Chondrocyte (in vitro differentiated cells): ENCODE data around the gene ANKDD1B. TPM values are rescaled to one million over a fixed set of nuclear protein-coding genes. Genes with fewer than 3 reads are reported as not detected.

Source experiments
- DNase-seq: peaks from one replicate; pipeline ENCODE4 v3.0.0; 2021; ENCODE audit warnings: mixed read lengths, low spot score
- H3K27ac Mint-ChIP-seq: one replicate; pipeline ENCODE4 v1.8.0; 2021; ENCODE audit warnings: mild to moderate bottlenecking, moderate library complexity, mixed read lengths; ENCODE audit not compliant: unreplicated experiment
- H3K27me3 Mint-ChIP-seq: 2 replicates; pipeline ENCODE4 v1.8.0; 2021; ENCODE audit warnings: low read depth, mixed read lengths
- H3K36me3 Mint-ChIP-seq: 2 replicates; pipeline ENCODE4 v1.8.0; 2021; ENCODE audit warnings: low read depth, mixed read lengths
- H3K4me1 Mint-ChIP-seq: 2 replicates; pipeline ENCODE4 v1.8.0; 2021; ENCODE audit warnings: low read depth, mild to moderate bottlenecking, mixed read lengths
- H3K4me3 Mint-ChIP-seq: one replicate; pipeline ENCODE4 v1.8.0; 2021; ENCODE audit warnings: mild to moderate bottlenecking, moderate library complexity, mixed read lengths; ENCODE audit not compliant: unreplicated experiment
- H3K9me3 Mint-ChIP-seq: 2 replicates; pipeline ENCODE4 v1.8.0; 2021; ENCODE audit warnings: low read depth, mixed read lengths
- total RNA-seq: library from RNA; stranded (reverse); gene quantifications from 3 replicates; pipeline ENCODE4 v1.2.1, GENCODE V29; 2021
- TF ChIP-seq, protein P1 (sequence below): fragments of 200-600 bp; sonication (generic); IDR thresholded peaks from 2 replicates; pipeline ENCODE4 v1.5.0; 2021; ENCODE audit warnings: antibody characterized with exemption, mild to moderate bottlenecking, moderate library complexity

The ANKDD1B gene
- total RNA-seq, 1 donor from 2014 or later = 0.42 TPM

DNA sequence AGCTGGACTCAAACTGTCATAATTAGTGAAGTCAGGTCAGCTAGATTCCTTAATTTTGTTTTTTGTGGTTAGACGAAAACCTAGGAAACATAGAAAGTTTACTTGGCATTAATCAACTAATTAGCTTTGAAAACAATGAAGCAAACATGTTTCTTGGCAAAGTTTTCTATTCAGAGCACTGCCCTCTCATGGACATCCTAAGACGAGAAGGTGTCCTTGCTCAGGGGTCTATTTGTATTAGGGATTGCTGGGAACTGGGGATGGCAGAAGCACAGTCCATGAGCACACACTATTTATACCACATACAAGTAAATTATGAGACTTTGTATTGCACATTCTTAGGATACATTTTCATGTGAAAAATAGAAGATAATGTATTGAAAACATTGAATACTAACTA, 56.3 kb downstream of the ANKDD1B start:
- H3K9me3 Mint-ChIP-seq = no peaks in the 10 kb centered on the region
- H3K36me3 Mint-ChIP-seq = peaks cover 8% of the 10 kb centered on the region
- H3K27ac Mint-ChIP-seq = no peak overlapping the region
- H3K27me3 Mint-ChIP-seq = no peaks in the 10 kb centered on the region
- no peak for DNase-seq
- peaks cover 31% of the 10 kb centered on the region for H3K4me1 Mint-ChIP-seq
- TF ChIP-seq, protein P1, sequence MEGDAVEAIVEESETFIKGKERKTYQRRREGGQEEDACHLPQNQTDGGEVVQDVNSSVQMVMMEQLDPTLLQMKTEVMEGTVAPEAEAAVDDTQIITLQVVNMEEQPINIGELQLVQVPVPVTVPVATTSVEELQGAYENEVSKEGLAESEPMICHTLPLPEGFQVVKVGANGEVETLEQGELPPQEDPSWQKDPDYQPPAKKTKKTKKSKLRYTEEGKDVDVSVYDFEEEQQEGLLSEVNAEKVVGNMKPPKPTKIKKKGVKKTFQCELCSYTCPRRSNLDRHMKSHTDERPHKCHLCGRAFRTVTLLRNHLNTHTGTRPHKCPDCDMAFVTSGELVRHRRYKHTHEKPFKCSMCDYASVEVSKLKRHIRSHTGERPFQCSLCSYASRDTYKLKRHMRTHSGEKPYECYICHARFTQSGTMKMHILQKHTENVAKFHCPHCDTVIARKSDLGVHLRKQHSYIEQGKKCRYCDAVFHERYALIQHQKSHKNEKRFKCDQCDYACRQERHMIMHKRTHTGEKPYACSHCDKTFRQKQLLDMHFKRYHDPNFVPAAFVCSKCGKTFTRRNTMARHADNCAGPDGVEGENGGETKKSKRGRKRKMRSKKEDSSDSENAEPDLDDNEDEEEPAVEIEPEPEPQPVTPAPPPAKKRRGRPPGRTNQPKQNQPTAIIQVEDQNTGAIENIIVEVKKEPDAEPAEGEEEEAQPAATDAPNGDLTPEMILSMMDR = peak; percentile 39
- H3K4me3 Mint-ChIP-seq = no peak overlapping the region

DNA sequence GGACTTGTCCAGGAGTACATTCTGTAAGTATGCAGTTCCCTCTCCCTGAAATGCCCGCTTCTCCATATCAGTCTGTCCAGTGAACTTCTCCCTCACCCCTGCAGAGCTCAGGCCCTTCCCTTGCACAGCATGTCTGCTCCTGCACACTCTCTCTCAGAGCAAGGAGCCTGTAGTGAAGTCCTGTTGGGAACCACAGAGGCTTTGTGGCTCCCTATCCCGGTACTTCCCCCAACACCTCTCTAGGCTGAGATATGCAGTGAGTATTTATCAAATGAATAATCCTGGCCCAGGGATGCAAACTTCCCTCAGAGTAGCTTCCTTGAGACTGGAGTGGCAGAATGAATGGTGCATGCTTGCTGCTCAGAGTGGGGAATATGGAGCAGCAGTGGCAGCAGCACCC, 57.2 kb downstream of the ANKDD1B start:
- Mint-ChIP-seq H3K9me3 (no peaks in the 10 kb centered on the region), H3K27ac (no peak overlapping the region), H3K36me3 (peaks cover 8% of the 10 kb centered on the region), H3K4me1 (peaks cover 31% of the 10 kb centered on the region), H3K4me3 (no peak overlapping the region), H3K27me3 (no peaks in the 10 kb centered on the region)
- DNase-seq = no peak
- TF ChIP-seq, protein P1 = no peak

DNA sequence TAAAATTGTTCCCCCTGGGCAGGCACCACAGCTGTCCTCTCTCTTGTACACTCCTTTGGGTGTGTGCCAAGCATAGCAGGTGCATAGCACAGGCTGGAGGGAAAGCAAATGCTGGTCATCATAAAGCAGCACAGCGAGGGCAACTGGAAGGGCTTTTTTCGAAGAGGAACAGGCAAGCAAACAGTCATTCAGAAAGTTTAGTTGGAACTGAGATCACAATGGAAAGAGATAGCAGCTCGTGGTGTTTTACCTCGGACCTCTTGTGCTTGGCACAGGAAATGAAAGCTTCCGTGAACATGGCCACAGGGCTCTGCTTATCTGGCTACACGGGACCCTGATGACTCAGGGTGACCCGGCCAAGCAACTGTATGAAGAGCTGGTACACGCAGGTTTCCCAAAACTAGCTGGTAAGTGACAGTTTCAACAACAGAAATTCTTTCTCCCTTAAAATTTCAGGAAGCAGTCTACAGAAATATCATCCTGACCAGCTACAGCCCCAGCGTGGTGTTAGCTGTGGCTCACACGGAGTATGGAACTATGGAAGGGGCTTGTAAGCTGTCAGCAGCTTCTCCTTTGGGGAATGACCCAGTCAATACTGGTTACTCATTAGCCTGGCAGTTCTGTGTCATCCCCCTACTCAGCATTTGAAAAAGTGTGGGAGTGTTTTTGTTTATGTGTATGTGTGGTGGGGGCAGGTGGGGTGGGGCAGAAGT, 57.9 kb downstream of the ANKDD1B start:
- no peak for DNase-seq
- H3K27ac Mint-ChIP-seq = no peak overlapping the region

DNA sequence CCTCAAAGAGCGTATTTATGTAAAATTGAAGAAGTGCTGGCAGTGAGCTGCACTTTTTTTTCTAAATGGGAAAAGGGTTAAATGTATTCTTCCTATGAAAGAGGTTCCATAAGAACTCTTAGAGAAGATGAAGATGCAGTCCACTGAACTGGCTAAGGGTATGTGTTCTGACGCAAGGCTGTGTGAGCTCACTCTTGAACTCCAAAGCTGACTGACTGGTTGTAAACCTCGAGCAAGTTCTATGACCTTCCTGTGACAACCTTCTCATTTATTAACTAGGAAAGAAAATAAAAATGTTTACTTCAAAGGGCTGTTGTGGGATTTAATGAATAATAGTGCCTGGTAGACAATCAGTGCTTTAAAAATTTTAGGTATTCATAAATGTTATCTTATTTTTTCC, 59.3 kb downstream of the ANKDD1B start:
- peaks cover 25% of the 10 kb centered on the region for H3K4me1 Mint-ChIP-seq
- H3K36me3 Mint-ChIP-seq = peaks cover 6% of the 10 kb centered on the region
- H3K27ac Mint-ChIP-seq = no peak overlapping the region
- TF ChIP-seq, protein P1 = no peak
- DNase-seq = no peak
- no peaks in the 10 kb centered on the region for H3K27me3 Mint-ChIP-seq
- H3K4me3 Mint-ChIP-seq = no peak overlapping the region
- no peaks in the 10 kb centered on the region for H3K9me3 Mint-ChIP-seq

More for the DNA sequence above, 57.9 kb downstream of the ANKDD1B start:
- peaks cover 8% of the 10 kb centered on the region for H3K36me3 Mint-ChIP-seq
- no peaks in the 10 kb centered on the region for H3K27me3 Mint-ChIP-seq
- TF ChIP-seq, protein P1 = no peak
- peaks cover 31% of the 10 kb centered on the region for H3K4me1 Mint-ChIP-seq
- no peak overlapping the region for H3K4me3 Mint-ChIP-seq
- no peaks in the 10 kb centered on the region for H3K9me3 Mint-ChIP-seq

DNA sequence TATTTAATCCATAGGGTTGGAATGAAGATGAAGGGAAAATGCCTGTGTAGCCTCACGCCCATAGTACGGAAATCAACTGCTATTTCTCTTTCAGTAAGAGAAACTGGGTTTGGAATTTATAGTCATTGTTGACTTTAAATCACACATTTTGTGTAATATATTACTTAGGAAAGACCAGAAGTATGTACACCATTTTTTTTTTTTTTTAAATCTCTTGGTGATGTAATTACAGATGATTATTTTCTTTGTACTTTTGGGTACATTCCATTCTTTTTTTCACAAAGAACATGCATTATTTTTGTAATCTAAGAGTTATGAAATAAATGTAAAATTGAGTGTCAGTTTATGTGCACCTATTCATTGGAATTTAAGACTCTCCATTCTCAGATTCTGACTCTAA, 60.3 kb downstream of the ANKDD1B start:
- TF ChIP-seq, protein P1 = no peak
- Mint-ChIP-seq H3K4me1 (peaks cover 25% of the 10 kb centered on the region), H3K9me3 (no peaks in the 10 kb centered on the region), H3K4me3 (no peak overlapping the region), H3K27me3 (no peaks in the 10 kb centered on the region), H3K27ac (peak overlapping the region; percentile 60), H3K36me3 (peaks cover 6% of the 10 kb centered on the region)
- no peak for DNase-seq
